GM23248 (cell line): ENCODE results near the gene STK31. TPM values are rescaled to one million over a fixed set of nuclear protein-coding genes. Genes with fewer than 3 reads are reported as not detected.

Experiments used
- DNase-seq: peaks from one replicate; pipeline ENCODE4 v3.0.0-alpha.2; 2015
- H2AFZ ChIP-seq: fragments of 200-600 bp; sonication (generic); 2 replicates; pipeline ENCODE4 v1.6.1; 2016; ENCODE audit warnings: antibody characterized with exemption
- H3F3A ChIP-seq: fragments of 200-600 bp; sonication (generic); 2 replicates; pipeline ENCODE4 v1.6.1; 2016; ENCODE audit warnings: mild to moderate bottlenecking, antibody characterized with exemption, mixed run types; ENCODE audit not compliant: insufficient read depth
- H3K27ac ChIP-seq: fragments of 200-600 bp; sonication (generic); 2 replicates; pipeline ENCODE4 v1.5.1; 2016; ENCODE audit warnings: mild to moderate bottlenecking
- H3K27me3 ChIP-seq: fragments of 200-600 bp; sonication (generic); replicated peaks from 2 replicates; pipeline ENCODE4 v1.6.1; 2016; ENCODE audit warnings: mild to moderate bottlenecking; ENCODE audit not compliant: insufficient read depth
- H3K36me3 ChIP-seq: fragments of 200-600 bp; sonication (generic); 2 replicates; pipeline ENCODE4 v1.6.1; 2016; ENCODE audit warnings: low read depth, mild to moderate bottlenecking
- H3K4me1 ChIP-seq: fragments of 200-600 bp; sonication (generic); 2 replicates; pipeline ENCODE4 v1.6.1; 2016; ENCODE audit warnings: mild to moderate bottlenecking; ENCODE audit not compliant: insufficient read depth
- H3K4me2 ChIP-seq: fragments of 200-600 bp; sonication (generic); one replicate; pipeline ENCODE4 v1.6.1; 2016; ENCODE audit warnings: mild to moderate bottlenecking; ENCODE audit not compliant: unreplicated experiment
- H3K4me3 ChIP-seq: fragments of 200-600 bp; sonication (generic); 2 replicates; pipeline ENCODE4 v1.5.1; 2016; ENCODE audit warnings: mild to moderate bottlenecking
- H3K79me2 ChIP-seq: fragments of 200-600 bp; sonication (generic); 2 replicates; pipeline ENCODE4 v1.6.1; 2016; ENCODE audit warnings: mild to moderate bottlenecking; ENCODE audit not compliant: insufficient read depth
- H3K9ac ChIP-seq: fragments of 200-600 bp; sonication (generic); 2 replicates; pipeline ENCODE4 v1.6.1; 2016; ENCODE audit warnings: mild to moderate bottlenecking
- H3K9me2 ChIP-seq: fragments of 200-600 bp; sonication (generic); 2 replicates; pipeline ENCODE4 v1.6.1; 2016; ENCODE audit warnings: mixed run types, mild to moderate bottlenecking, moderate library complexity; ENCODE audit not compliant: insufficient read depth
- H3K9me3 ChIP-seq: fragments of 200-600 bp; sonication (generic); one replicate; pipeline ENCODE4 v1.6.1; 2017; ENCODE audit warnings: low read depth
- H4K20me1 ChIP-seq: fragments of 200-600 bp; sonication (generic); 2 replicates; pipeline ENCODE4 v1.6.0; 2016; ENCODE audit not compliant: insufficient read depth
- EZH2 ChIP-seq: fragments of 200-600 bp; sonication (generic); IDR thresholded peaks from 2 replicates; pipeline ENCODE4 v1.6.1; 2018; ENCODE audit warnings: antibody characterized with exemption, mild to moderate bottlenecking; ENCODE audit not compliant: insufficient read depth, poor library complexity, severe bottlenecking
- EZH2phosphoT487 ChIP-seq: fragments of 200-600 bp; sonication (generic); IDR thresholded peaks from 2 replicates; pipeline ENCODE4 v1.6.1; 2018; ENCODE audit warnings: antibody characterized with exemption, moderate library complexity, mild to moderate bottlenecking, low read depth; ENCODE audit not compliant: insufficient read depth
- WGBS, 2 experiments: methylation state at CpG; one replicate each; pipeline ENCODE4 v1.1.6; 2015 to 2017; ENCODE audit warnings: low lambda C conversion rate in 2 of 2, low coverage in 1 of 2; ENCODE audit errors: missing lambda C conversion rate in 2 of 2; 5-methylcytosine and 5-hydroxymethylcytosine counted together
- in situ Hi-C: fragments of 300-500 bp; cut with MboI; formaldehyde crosslinking; loops from 2 replicates; pipeline ENCODE4 v1.15.0; 2020
- polyA plus RNA-seq: library from polyadenylated mRNA; unstranded; fragments of >200 nt; fragmentation: Nextera tagmentation; extraction: Ambion mirVana; gene quantifications from 2 replicates; pipeline ENCODE4 v1.2.1, GENCODE V29; 2016
- total RNA-seq: library from RNA; depleted of rRNA; stranded (reverse); fragments of >200 nt; shearing (Covaris generic); gene quantifications from 2 replicates; pipeline ENCODE4 v1.2.3, GENCODE V29; 2014; rRNA removed

Gene STK31
- total RNA-seq (not detected in 2 replicates), polyA plus RNA-seq (not detected in 2 replicates)

DNA sequence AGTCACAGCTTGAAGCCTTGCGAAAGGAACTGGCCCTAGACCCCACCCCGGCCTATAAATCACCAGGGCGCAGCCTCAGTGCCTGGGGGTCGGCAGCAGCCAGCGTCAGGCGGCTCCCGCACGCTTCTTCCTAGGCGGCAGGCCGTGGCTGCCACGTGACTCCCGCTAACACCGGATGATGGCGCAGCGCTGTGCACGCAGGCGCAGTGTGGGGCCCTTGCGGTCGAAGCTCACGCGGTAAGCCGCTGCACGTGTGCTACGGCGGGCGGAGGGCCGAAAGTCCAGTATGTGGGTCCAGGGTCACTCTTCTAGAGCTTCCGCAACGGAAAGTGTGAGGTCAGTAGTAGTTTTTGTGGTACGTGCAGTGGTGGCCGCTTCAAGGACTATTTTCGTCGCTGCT, at the start of gene STK31:
TSS of gene STK31 (plus strand) at position 220 of the 400 bp plus-strand sequence. CDS start at position 287, 67 bp downstream.
- DNase-seq, result no peak
- Histone ChIP-seq H3F3A (peaks cover 10% of the 10 kb centered on the region; the same call in 1 of the 2 replicates), H3K9me2 (no peaks in the 10 kb centered on the region), H3K4me3 (no peak within 1 kb of the TSS), H3K9ac (no peak within 1 kb of the TSS), H3K27me3 (no peaks in the 10 kb centered on the region), H2AFZ (no peak within 1 kb of the TSS), H3K4me2 (no peak within 1 kb of the TSS), H3K27ac (no peak within 1 kb of the TSS), H3K36me3 (no peaks in the 10 kb centered on the region), H3K79me2 (no peaks in the 10 kb centered on the region), H3K9me3 (no peaks in the 10 kb centered on the region), H3K4me1 (peaks cover 18% of the 10 kb centered on the region), H4K20me1 (no peaks in the 10 kb centered on the region)
- in situ Hi-C loops, result loop anchor here (5.0 kb wide), 1 partner anchor 138 kb away; no protein-coding TSS in a partner anchor
- 77% methylated on average over 32 to 33 of the region's 33 CpGs for WGBS, 2 experiments
- TF ChIP-seq EZH2phosphoT487 (no peak), EZH2 (no peak)

DNA sequence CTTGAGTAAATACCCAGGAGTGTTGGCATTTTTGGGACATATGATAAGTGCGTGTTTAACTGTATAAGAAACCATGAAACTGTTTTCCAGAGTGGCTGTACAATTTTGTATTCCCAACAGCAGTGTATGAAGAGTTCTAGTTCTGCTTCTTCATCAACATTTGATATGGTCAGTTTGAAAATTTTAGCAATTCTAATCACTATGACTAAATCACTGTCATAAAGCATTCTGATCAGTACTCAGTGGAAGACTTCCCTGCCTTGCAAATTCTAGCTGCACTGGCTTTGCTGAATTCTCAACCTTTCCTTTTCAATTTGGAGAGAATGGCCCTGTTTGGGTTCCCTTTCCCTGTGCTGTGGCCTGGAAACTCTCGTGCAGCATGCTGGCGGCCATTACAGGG, 48.6 kb upstream of the STK31 start:
- TF ChIP-seq EZH2phosphoT487 (no peak), EZH2 (no peak)
- no peak for DNase-seq
- Histone ChIP-seq H3K79me2 (no peaks in the 10 kb centered on the region), H3K36me3 (no peaks in the 10 kb centered on the region), H3K27ac (no peak overlapping the region), H3K9ac (no peak overlapping the region), H3K27me3 (no peaks in the 10 kb centered on the region), H3K4me3 (no peak overlapping the region), H2AFZ (no peak overlapping the region), H3F3A (no peaks in the 10 kb centered on the region), H4K20me1 (no peaks in the 10 kb centered on the region), H3K4me2 (no peak overlapping the region), H3K9me2 (no peaks in the 10 kb centered on the region), H3K4me1 (no peaks in the 10 kb centered on the region), H3K9me3 (no peaks in the 10 kb centered on the region)
- in situ Hi-C loops, result no loop called here
- 22 to 34% methylated on average over 3 of the region's 3 CpGs for WGBS, 2 experiments

- TF ChIP-seq EZH2phosphoT487 (no peak), EZH2 (no peak)
- 40 to 42% methylated on average over 8 of the region's 8 CpGs for WGBS, 2 experiments
- Histone ChIP-seq H3K9me3 (no peaks in the 10 kb centered on the region), H3K4me1 (no peaks in the 10 kb centered on the region), H4K20me1 (no peaks in the 10 kb centered on the region), H3F3A (no peaks in the 10 kb centered on the region), H3K9ac (no peak overlapping the region), H2AFZ (no peak overlapping the region), H3K27me3 (no peaks in the 10 kb centered on the region), H3K36me3 (no peaks in the 10 kb centered on the region), H3K27ac (no peak overlapping the region), H3K79me2 (no peaks in the 10 kb centered on the region), H3K9me2 (no peaks in the 10 kb centered on the region), H3K4me3 (no peak overlapping the region), H3K4me2 (no peak overlapping the region)
- in situ Hi-C loops, result no loop called here
- DNase-seq, result no peak
These were observed 47.7 kb upstream of the STK31 start for GRCh38 chr7:23662124-23662983.

DNA sequence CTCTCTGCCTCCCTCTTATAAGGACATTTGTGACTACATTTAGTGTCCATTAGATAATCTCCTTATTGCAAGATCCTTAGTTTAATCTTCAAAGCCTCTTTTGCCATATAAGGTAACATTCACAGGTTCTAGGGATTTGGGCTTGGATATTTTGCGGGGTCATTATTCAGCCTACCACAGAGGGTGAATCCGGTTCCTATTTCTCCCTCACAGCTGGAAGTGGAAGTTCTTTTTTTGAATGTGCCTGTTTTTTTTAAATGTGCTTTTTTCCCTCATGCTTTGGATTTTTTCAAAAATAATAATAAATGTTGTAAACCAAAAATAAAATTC, 47.1 kb upstream of the STK31 start:
- H3K79me2 ChIP-seq, result no peaks in the 10 kb centered on the region
- WGBS, 2 experiments, result 75 to 86% methylated on average over 2 of the region's 2 CpGs
- H3K4me2 ChIP-seq, result no peak overlapping the region
- no peaks in the 10 kb centered on the region for H3K4me1 ChIP-seq
- H3K9me3 ChIP-seq, result no peaks in the 10 kb centered on the region
- no peaks in the 10 kb centered on the region for H3K27me3 ChIP-seq
- TF ChIP-seq EZH2phosphoT487 (no peak), EZH2 (no peak)
- H2AFZ ChIP-seq, result no peak overlapping the region
- in situ Hi-C loops, result no loop called here
- no peaks in the 10 kb centered on the region for H3K36me3 ChIP-seq
- H3K9ac ChIP-seq, result no peak overlapping the region
- H3K27ac ChIP-seq, result no peak overlapping the region
- DNase-seq, result no peak
- no peaks in the 10 kb centered on the region for H4K20me1 ChIP-seq
- no peaks in the 10 kb centered on the region for H3K9me2 ChIP-seq
- H3F3A ChIP-seq, result no peaks in the 10 kb centered on the region
- H3K4me3 ChIP-seq, result no peak overlapping the region

DNA sequence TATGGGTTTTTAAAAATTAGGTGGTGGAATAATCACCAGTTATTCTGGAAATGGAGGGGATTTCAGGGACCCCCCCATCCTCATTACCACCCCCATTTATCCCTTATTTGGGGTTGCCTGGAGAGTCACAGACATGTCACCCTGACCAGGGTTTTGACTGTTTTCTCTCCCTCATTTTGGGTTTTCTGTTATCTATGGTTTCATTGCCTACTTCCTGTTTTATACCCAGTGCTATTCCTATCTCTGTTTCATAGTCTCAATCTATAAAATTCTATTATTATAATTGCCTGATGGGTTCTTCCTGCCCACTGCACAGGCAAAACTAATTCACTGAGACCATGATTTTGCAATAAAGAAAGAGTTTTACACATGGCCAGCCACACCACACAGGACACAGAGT, 45.9 kb upstream of the STK31 start:
- H4K20me1 ChIP-seq, result no peaks in the 10 kb centered on the region
- no peak overlapping the region for H3K4me2 ChIP-seq
- DNase-seq, result no peak
- H3K4me3 ChIP-seq, result no peak overlapping the region
- in situ Hi-C loops, result no loop called here
- no peaks in the 10 kb centered on the region for H3K9me3 ChIP-seq
- H3K79me2 ChIP-seq, result no peaks in the 10 kb centered on the region
- H3K27me3 ChIP-seq, result no peaks in the 10 kb centered on the region
- no peak overlapping the region for H3K27ac ChIP-seq
- no peak overlapping the region for H2AFZ ChIP-seq
- H3K9me2 ChIP-seq, result no peaks in the 10 kb centered on the region
- H3K36me3 ChIP-seq, result no peaks in the 10 kb centered on the region
- H3F3A ChIP-seq, result no peaks in the 10 kb centered on the region
- TF ChIP-seq EZH2phosphoT487, result no peak
- TF ChIP-seq EZH2, result no peak
- no peak overlapping the region for H3K9ac ChIP-seq
- H3K4me1 ChIP-seq, result no peaks in the 10 kb centered on the region
